Measurements from ENCODE around the gene HID1.

GRCh38 chr17:74986206-74986576 lies 13.6 kb upstream of the HID1 start:
- no peak for TF ChIP-seq CTCF (IDR thresholded peaks at IDR 0.05)
- TF ChIP-seq POLR2A (IDR thresholded peaks at IDR 0.05), result no peak
- TF ChIP-seq POLR2AphosphoS5 (IDR thresholded peaks at IDR 0.05), result no peak
- no peak for TF ChIP-seq EP300 (IDR thresholded peaks at IDR 0.05)
